Measurements from ENCODE around the gene PDLIM7.
"Not testable (repeated sequence)": the region's sequence is repeated elsewhere in the genome, so short reads cannot be mapped to it uniquely, and the experiment has no call there.

Gene PDLIM7

GRCh38 chr5:177489119-177489716, 8.2 kb downstream of the PDLIM7 start:
- no peak for TF ChIP-seq CTCF (IDR thresholded peaks at IDR 0.05; ENCODE audit: unreplicated experiment in 3 of 3)
- Mint-ChIP-seq H3K4me1 (peaks cover 46% of the 10 kb centered on the region), H3K9me3 (no peaks in the 10 kb centered on the region), H3K27me3 (ENCODE audit: low read depth) (no peaks in the 10 kb centered on the region), H3K4me3 (no peak overlapping the region), H3K36me3 (ENCODE audit: low read depth) (peaks cover 52% of the 10 kb centered on the region), H3K27ac (no peak overlapping the region)

DNA sequence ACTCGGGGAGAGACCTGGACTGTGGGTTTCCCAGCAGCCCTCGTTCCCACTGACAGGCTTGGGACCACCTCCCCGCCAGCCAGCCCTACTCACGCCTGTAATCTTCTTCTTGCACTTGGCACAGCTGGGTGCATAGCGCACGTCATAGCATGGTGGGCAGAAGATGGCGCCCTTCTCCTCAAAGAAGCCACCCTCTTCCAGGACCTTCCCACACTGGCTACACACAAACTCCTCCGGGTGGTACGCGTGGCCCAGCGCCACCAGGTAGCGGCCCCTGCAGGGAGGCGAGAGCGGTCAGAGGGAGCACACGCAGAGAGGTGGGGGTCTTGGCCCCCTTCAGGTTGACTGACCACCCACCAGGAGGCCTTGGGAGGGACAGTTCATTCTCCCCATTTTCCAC, 9.4 kb downstream of the PDLIM7 start:
- no peak for TF ChIP-seq CTCF (IDR thresholded peaks at IDR 0.05; ENCODE audit: unreplicated experiment in 3 of 3)
- Mint-ChIP-seq H3K9me3 (no peaks in the 10 kb centered on the region), H3K27ac (no peak overlapping the region), H3K36me3 (ENCODE audit: low read depth) (peaks cover 57% of the 10 kb centered on the region), H3K4me1 (peaks cover 39% of the 10 kb centered on the region), H3K4me3 (no peak overlapping the region), H3K27me3 (ENCODE audit: low read depth) (no peaks in the 10 kb centered on the region)

GRCh38 chr5:177487144-177487543, 10.3 kb downstream of the PDLIM7 start:
- no peak for TF ChIP-seq CTCF (IDR thresholded peaks at IDR 0.05; ENCODE audit: unreplicated experiment in 3 of 3)
- Mint-ChIP-seq H3K27ac (peak overlapping the region in 2 of 3 experiments; percentile 35 to 44), H3K36me3 (ENCODE audit: low read depth) (peaks cover 57% of the 10 kb centered on the region), H3K4me3 (no peak overlapping the region), H3K27me3 (ENCODE audit: low read depth) (no peaks in the 10 kb centered on the region), H3K4me1 (peaks cover 32% of the 10 kb centered on the region), H3K9me3 (no peaks in the 10 kb centered on the region)

DNA sequence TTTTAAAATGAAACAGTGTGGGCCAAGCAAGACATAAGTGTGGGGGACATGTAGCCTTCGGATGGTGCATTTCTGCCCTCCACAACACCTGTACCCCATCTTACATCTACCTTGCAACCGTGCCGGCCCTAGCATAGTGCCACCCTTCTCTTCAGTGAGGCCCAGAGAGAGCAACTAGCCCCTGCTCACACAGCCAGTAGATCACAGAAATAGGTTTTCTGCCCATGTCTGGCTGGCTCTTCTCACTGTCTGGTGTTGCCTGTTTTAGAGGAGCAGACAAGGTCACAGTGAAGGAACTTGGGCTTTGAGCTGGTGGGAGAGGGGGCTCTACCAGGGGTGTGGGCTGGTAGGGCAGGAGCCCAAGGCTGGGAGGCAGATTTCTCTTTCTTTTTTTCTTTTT, 11.1 kb downstream of the PDLIM7 start:
- Mint-ChIP-seq H3K9me3 (no peaks in the 10 kb centered on the region), H3K4me3 (no peak overlapping the region), H3K27me3 (ENCODE audit: low read depth) (no peaks in the 10 kb centered on the region), H3K27ac (peak overlapping the region in 1 of 3 experiments; percentile 59), H3K4me1 (peaks cover 32% of the 10 kb centered on the region), H3K36me3 (ENCODE audit: low read depth) (peaks cover 57% of the 10 kb centered on the region)
- no peak for TF ChIP-seq CTCF (IDR thresholded peaks at IDR 0.05; ENCODE audit: unreplicated experiment in 3 of 3)

GRCh38 chr5:177485753-177486152, 11.7 kb downstream of the PDLIM7 start:
- not testable (repeated sequence) for H3K27me3 Mint-ChIP-seq (ENCODE audit: low read depth); H3K9me3 Mint-ChIP-seq
- peaks cover 32% of the 10 kb centered on the region for H3K4me1 Mint-ChIP-seq

DNA sequence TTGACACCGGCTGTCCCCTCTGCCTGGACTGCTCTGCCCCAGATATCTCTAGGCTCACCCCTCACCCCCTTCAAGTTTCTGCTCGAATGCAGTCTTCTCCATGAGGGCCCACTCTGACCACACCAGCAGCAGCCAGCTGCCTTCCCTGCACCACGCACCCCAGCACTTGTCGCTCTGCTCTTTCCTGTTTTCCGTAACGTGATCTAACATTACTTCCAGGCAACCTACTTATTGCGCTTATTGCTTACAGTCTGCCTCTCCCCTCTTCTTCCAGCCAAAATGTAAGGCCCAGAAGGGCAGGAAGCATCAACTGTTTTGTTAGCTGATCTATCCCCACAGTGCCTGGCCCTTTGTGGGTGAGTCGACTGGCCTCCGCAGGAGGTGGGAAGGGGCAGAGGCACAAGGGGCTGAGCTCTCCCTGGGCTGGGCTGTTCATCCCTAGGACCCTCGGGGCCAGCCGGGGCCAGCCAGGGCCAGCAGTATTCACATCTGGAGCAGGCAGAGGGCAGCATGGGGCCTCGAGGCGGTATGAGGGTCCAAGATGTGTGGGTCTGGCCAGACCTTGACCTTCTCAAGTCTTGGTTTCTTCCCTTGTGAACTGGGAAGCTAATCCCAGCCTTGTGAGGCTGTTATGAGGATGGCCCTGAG, 12.4 kb downstream of the PDLIM7 start:
- H3K27ac Mint-ChIP-seq, result peak overlapping the region; percentile 41 to 90 (median 82)
- TF ChIP-seq CTCF (IDR thresholded peaks at IDR 0.05; ENCODE audit: unreplicated experiment in 3 of 3), result no peak
- no peaks in the 10 kb centered on the region for H3K9me3 Mint-ChIP-seq
- H3K36me3 Mint-ChIP-seq (ENCODE audit: low read depth), result peaks cover 56% of the 10 kb centered on the region
- H3K4me1 Mint-ChIP-seq, result peaks cover 31% of the 10 kb centered on the region
- H3K4me3 Mint-ChIP-seq, result peak overlapping the region in 2 of 3 experiments; percentile 6 to 8
- H3K27me3 Mint-ChIP-seq (ENCODE audit: low read depth), result no peaks in the 10 kb centered on the region

More at GRCh38 chr5:177485753-177486152, 11.7 kb downstream of the PDLIM7 start:
- Mint-ChIP-seq H3K36me3 (ENCODE audit: low read depth) (peaks cover 57% of the 10 kb centered on the region), H3K27ac (peak overlapping the region in 1 of 3 experiments; percentile 82)
- not testable (repeated sequence) for H3K4me3 Mint-ChIP-seq

Measured in nephron (organoid).